ENCODE measurements around the gene SCAF1. TPM values are rescaled to one million over a fixed set of nuclear protein-coding genes. Genes with fewer than 3 reads are reported as not detected.

Gene SCAF1
- total RNA-seq, 2 donors from 2014 or later: 84.8 to 94.5 TPM

DNA sequence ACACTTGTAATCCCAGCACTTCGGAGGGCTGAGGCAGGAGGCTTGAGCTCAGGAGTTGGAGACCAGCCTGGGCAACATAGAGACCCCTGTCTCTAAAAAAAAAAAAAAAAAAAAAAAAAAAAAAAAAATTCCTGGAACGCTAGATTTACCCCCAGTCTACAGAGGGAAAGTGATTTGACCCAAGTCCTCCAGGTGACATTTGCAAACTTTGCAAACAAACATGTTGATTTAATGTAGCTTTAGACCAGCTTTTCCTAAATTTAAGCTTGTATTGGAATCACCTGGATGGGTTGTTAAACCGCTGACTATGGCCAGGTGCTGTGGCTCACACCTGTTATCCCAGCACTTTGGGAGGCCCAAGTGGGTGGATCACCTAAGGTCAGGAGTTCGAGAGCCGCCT is 57.4 kb downstream of the SCAF1 start:
- Mint-ChIP-seq H3K4me3 (no peak overlapping the region), H3K27me3 (ENCODE audit: insufficient read depth) (no peaks in the 10 kb centered on the region), H3K36me3 (ENCODE audit: low read depth) (peaks cover 8% of the 10 kb centered on the region), H3K4me1 (no peaks in the 10 kb centered on the region), H3K9me3 (no peaks in the 10 kb centered on the region), H3K27ac (no peak overlapping the region)
- Histone ChIP-seq H3K4me3 (ENCODE audit: low read length) (no peak overlapping the region), H3K9me3 (ENCODE audit: control insufficient read depth, low read length) (no peaks in the 10 kb centered on the region), H3K36me3 (ENCODE audit: control insufficient read depth, insufficient read depth, low read length) (no peaks in the 10 kb centered on the region), H3K9ac (ENCODE audit: extremely low read depth, low read length, poor library complexity, severe bottlenecking) (no peak overlapping the region), H3K27me3 (ENCODE audit: control insufficient read depth, insufficient read depth, low read length, poor library complexity, severe bottlenecking) (peaks cover 5% of the 10 kb centered on the region), H3K27ac (ENCODE audit: low read depth, low read length) (no peak overlapping the region), H3K4me1 (ENCODE audit: control insufficient read depth, insufficient read depth, low read length) (no peaks in the 10 kb centered on the region)
- 91 to 92% methylated on average over 3 to 5 of the region's 5 CpGs for WGBS, 2 experiments (ENCODE audit: insufficient coverage in 1 of 2, insufficient read length in 1 of 2)
- no peak for DNase-seq
- TF ChIP-seq, protein P1, sequence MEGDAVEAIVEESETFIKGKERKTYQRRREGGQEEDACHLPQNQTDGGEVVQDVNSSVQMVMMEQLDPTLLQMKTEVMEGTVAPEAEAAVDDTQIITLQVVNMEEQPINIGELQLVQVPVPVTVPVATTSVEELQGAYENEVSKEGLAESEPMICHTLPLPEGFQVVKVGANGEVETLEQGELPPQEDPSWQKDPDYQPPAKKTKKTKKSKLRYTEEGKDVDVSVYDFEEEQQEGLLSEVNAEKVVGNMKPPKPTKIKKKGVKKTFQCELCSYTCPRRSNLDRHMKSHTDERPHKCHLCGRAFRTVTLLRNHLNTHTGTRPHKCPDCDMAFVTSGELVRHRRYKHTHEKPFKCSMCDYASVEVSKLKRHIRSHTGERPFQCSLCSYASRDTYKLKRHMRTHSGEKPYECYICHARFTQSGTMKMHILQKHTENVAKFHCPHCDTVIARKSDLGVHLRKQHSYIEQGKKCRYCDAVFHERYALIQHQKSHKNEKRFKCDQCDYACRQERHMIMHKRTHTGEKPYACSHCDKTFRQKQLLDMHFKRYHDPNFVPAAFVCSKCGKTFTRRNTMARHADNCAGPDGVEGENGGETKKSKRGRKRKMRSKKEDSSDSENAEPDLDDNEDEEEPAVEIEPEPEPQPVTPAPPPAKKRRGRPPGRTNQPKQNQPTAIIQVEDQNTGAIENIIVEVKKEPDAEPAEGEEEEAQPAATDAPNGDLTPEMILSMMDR (conservative IDR thresholded peaks at IDR 0.05): no peak

DNA sequence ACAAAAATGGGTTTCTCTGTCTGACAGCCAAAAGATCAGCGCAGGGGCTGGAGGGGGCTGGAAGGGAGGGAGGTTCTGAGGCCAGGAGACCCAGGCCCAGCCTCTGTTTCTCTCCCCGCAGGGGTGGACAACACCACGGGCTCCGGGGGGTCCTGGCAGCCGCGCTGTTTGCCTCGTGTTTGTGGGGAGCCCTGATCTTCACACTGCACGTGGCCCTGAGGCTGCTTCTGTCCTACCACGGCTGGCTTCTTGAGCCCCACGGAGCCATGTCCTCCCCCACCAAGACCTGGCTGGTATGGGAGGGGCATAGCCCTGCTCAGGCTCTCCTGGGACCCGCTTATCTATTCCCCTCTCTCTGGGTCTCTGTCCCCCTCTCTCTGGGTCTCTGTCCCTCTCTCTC is 58.6 kb downstream of the SCAF1 start:
- Mint-ChIP-seq H3K36me3 (ENCODE audit: low read depth) (peaks cover 6% of the 10 kb centered on the region), H3K4me3 (no peak overlapping the region), H3K4me1 (no peaks in the 10 kb centered on the region), H3K9me3 (no peaks in the 10 kb centered on the region), H3K27me3 (ENCODE audit: insufficient read depth) (no peaks in the 10 kb centered on the region), H3K27ac (no peak overlapping the region)
- no peaks in the 10 kb centered on the region for H3K36me3 ChIP-seq (ENCODE audit: control insufficient read depth, insufficient read depth, low read length)
- no peak for DNase-seq
- H3K4me3 ChIP-seq (ENCODE audit: low read length): no peak overlapping the region
- H3K27ac ChIP-seq (ENCODE audit: low read depth, low read length): no peak overlapping the region
- WGBS, 2 experiments (ENCODE audit: insufficient coverage in 1 of 2, insufficient read length in 1 of 2): 38 to 81% methylated on average over 3 to 11 of the region's 11 CpGs
- no peaks in the 10 kb centered on the region for H3K4me1 ChIP-seq (ENCODE audit: control insufficient read depth, insufficient read depth, low read length)
- no peaks in the 10 kb centered on the region for H3K9me3 ChIP-seq (ENCODE audit: control insufficient read depth, low read length)
- peaks cover 5% of the 10 kb centered on the region for H3K27me3 ChIP-seq (ENCODE audit: control insufficient read depth, insufficient read depth, low read length, poor library complexity, severe bottlenecking)
- TF ChIP-seq, protein P1 (conservative IDR thresholded peaks at IDR 0.05): no peak
- no peak overlapping the region for H3K9ac ChIP-seq (ENCODE audit: extremely low read depth, low read length, poor library complexity, severe bottlenecking)

DNA sequence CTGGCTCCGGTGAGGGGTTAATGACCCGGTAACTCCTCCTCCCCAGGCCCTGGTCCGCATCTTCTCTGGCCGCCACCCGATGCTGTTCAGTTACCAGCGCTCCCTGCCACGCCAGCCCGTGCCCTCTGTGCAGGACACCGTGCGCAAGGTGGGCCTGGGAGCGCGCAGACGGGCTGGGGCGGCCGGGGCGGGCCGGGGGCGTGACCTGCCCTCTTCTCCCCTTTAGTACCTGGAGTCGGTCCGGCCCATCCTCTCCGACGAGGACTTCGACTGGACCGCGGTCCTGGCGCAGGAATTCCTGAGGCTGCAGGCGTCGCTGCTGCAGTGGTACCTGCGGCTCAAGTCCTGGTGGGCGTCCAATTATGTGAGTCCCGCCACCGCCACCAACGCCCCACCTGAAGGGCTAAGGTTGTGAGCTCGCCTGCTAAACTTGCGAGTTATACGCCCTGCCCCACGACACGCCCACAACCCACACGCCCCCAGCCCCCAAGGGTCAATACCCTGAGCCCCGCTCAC is 59.3 kb downstream of the SCAF1 start:
- Histone ChIP-seq H3K4me1 (ENCODE audit: control insufficient read depth, insufficient read depth, low read length) (no peaks in the 10 kb centered on the region), H3K27me3 (ENCODE audit: control insufficient read depth, insufficient read depth, low read length, poor library complexity, severe bottlenecking) (peaks cover 5% of the 10 kb centered on the region), H3K36me3 (ENCODE audit: control insufficient read depth, insufficient read depth, low read length) (no peaks in the 10 kb centered on the region), H3K27ac (ENCODE audit: low read depth, low read length) (no peak overlapping the region), H3K9ac (ENCODE audit: extremely low read depth, low read length, poor library complexity, severe bottlenecking) (no peak overlapping the region), H3K9me3 (ENCODE audit: control insufficient read depth, low read length) (no peaks in the 10 kb centered on the region), H3K4me3 (ENCODE audit: low read length) (no peak overlapping the region)
- 35 to 55% methylated on average over 26 to 39 of the region's 40 CpGs for WGBS, 2 experiments (ENCODE audit: insufficient coverage in 1 of 2, insufficient read length in 1 of 2)
- H3K4me3 Mint-ChIP-seq: no peak overlapping the region
- H3K4me1 Mint-ChIP-seq: no peaks in the 10 kb centered on the region
- no peaks in the 10 kb centered on the region for H3K9me3 Mint-ChIP-seq
- peak; percentile 75 for DNase-seq
- H3K27me3 Mint-ChIP-seq (ENCODE audit: insufficient read depth): no peaks in the 10 kb centered on the region
- H3K27ac Mint-ChIP-seq: no peak overlapping the region
- peaks cover 9% of the 10 kb centered on the region for H3K36me3 Mint-ChIP-seq (ENCODE audit: low read depth)
- TF ChIP-seq, protein P1 (conservative IDR thresholded peaks at IDR 0.05): no peak

Data from endodermal cell (in vitro differentiated cells).